Natural killer cell (primary cell): ENCODE results near the gene CDC42EP1. TPM values are rescaled to one million over a fixed set of nuclear protein-coding genes. Genes with fewer than 3 reads are reported as not detected.
"Not testable (repeated sequence)": the region's sequence is repeated elsewhere in the genome, so short reads cannot be mapped to it uniquely, and the experiment has no call there.

Source experiments
- ATAC-seq, 3 donors: fragments of 150-1000 bp in 2 of 3; fragments of 200-7000 bp in 1 of 3; cut with Tn5 transposase; 1 replicate in 1 of 3; 2 replicates in 2 of 3; pipeline ENCODE4 v1.10.0; 2021; ENCODE audit warnings: mild to moderate bottlenecking in 2 of 3, moderate library complexity in 2 of 3
- DNase-seq, 2 donors: peaks; one replicate each; pipeline versions ENCODE4 v3.0.0 to v3.0.0-alpha.2; 2013 to 2021; ENCODE audit warnings: mixed read lengths in 1 of 2
- H3K27ac ChIP-seq: one replicate; pipeline ENCODE4 v1.5.1; 2013; ENCODE audit warnings: mild to moderate bottlenecking, low read length
- H3K27me3 ChIP-seq: one replicate; pipeline ENCODE4 v1.6.1; 2013; ENCODE audit warnings: low read length; ENCODE audit not compliant: control insufficient read depth, insufficient read depth
- H3K36me3 ChIP-seq: one replicate; pipeline ENCODE4 v1.6.1; 2013; ENCODE audit warnings: low read length; ENCODE audit not compliant: control insufficient read depth, insufficient read depth
- H3K4me1 ChIP-seq: one replicate; pipeline ENCODE4 v1.6.1; 2013; ENCODE audit warnings: low read length; ENCODE audit not compliant: control insufficient read depth, insufficient read depth
- H3K4me3 ChIP-seq: one replicate; pipeline ENCODE4 v1.5.1; 2013; ENCODE audit warnings: low read length
- H3K9me3 ChIP-seq: one replicate; pipeline ENCODE4 v1.6.1; 2013; ENCODE audit warnings: low read length; ENCODE audit not compliant: control insufficient read depth, insufficient read depth
- H3K27ac Mint-ChIP-seq, 2 donors: one replicate each; pipeline ENCODE4 v1.8.0; 2022; ENCODE audit warnings: mild to moderate bottlenecking in 2 of 2, mixed read lengths in 2 of 2, moderate library complexity in 1 of 2
- H3K27me3 Mint-ChIP-seq, 2 donors: one replicate each; pipeline ENCODE4 v1.8.0; 2022; ENCODE audit warnings: low read depth in 2 of 2, mixed read lengths in 2 of 2
- H3K36me3 Mint-ChIP-seq: one replicate; pipeline ENCODE4 v1.8.0; 2022; ENCODE audit warnings: mixed read lengths
- H3K4me1 Mint-ChIP-seq, 2 donors: one replicate each; pipeline ENCODE4 v1.8.0; 2022; ENCODE audit warnings: mixed read lengths in 2 of 2
- H3K4me3 Mint-ChIP-seq: one replicate; pipeline ENCODE4 v1.8.0; 2022; ENCODE audit warnings: mild to moderate bottlenecking, moderate library complexity, mixed read lengths
- H3K9me3 Mint-ChIP-seq, 2 donors: one replicate each; pipeline ENCODE4 v1.8.0; 2022; ENCODE audit warnings: mixed read lengths in 2 of 2
- CTCF ChIP-seq: fragments of 200-600 bp; IDR thresholded peaks from one replicate; pipeline ENCODE4 v1.8.0; 2022; ENCODE audit warnings: antibody characterized with exemption
- WGBS: methylation state at CpG from one replicate; pipeline ENCODE4 v1.1.7; 2013; ENCODE audit warnings: missing lambda C conversion rate; ENCODE audit not compliant: insufficient coverage; 5-methylcytosine and 5-hydroxymethylcytosine counted together
- intact Hi-C: fragments of 100-400 bp; cut with micrococcal nuclease; formaldehyde crosslinking; loops from one replicate; pipeline ENCODE4 v1.14.2; 2022
- total RNA-seq, 4 donors: library from RNA; stranded (reverse); fragments of 120-200 nt in 1 of 4; gene quantifications; one replicate each; pipeline versions ENCODE4 v1.2.3 to v1.2.4, GENCODE V29; 2013 to 2022

CDC42EP1 gene
- total RNA-seq, 3 donors from 2014 or later (not counting 1 experiment from before 2014, with no cell fraction given): 0.27 to 0.78 TPM; not detected in 1

GRCh38 chr22:37546437-37547250 lies 13.6 kb upstream of the CDC42EP1 start:
- no peak for TF ChIP-seq CTCF
- no peaks in the 10 kb centered on the region for H3K9me3 Mint-ChIP-seq
- peaks cover 0 to 17% of the 10 kb centered on the region in 2 donors for H3K4me1 Mint-ChIP-seq
- H3K4me3 ChIP-seq: no peak overlapping the region
- H3K4me1 ChIP-seq: peaks cover 27% of the 10 kb centered on the region
- WGBS: 77% methylated on average over 21 of the region's 21 CpGs
- H3K27me3 Mint-ChIP-seq: peaks cover 0 to 19% of the 10 kb centered on the region in 2 donors
- H3K27me3 ChIP-seq: peaks cover 2% of the 10 kb centered on the region
- ATAC-seq (no peak), DNase-seq (no peak)
- no peaks in the 10 kb centered on the region for H3K9me3 ChIP-seq
- H3K27ac ChIP-seq: no peak overlapping the region
- intact Hi-C loops: no loop called here
- no peaks in the 10 kb centered on the region for H3K36me3 ChIP-seq
- no peak overlapping the region for H3K4me3 Mint-ChIP-seq
- H3K27ac Mint-ChIP-seq: no peak overlapping the region
- no peaks in the 10 kb centered on the region for H3K36me3 Mint-ChIP-seq

- peaks cover 0 to 17% of the 10 kb centered on the region in 2 donors for H3K4me1 Mint-ChIP-seq
- TF ChIP-seq CTCF: no peak
- WGBS: 88% methylated on average over 9 of the region's 9 CpGs
- intact Hi-C loops: no loop called here
- DNase-seq (no peak), ATAC-seq (no peak)
- Histone ChIP-seq H3K4me1 (peaks cover 20% of the 10 kb centered on the region), H3K4me3 (no peak overlapping the region), H3K9me3 (no peaks in the 10 kb centered on the region), H3K36me3 (no peaks in the 10 kb centered on the region), H3K27ac (no peak overlapping the region), H3K27me3 (peaks cover 2% of the 10 kb centered on the region)
- H3K36me3 Mint-ChIP-seq: no peaks in the 10 kb centered on the region
- H3K27me3 Mint-ChIP-seq: peaks cover 0 to 19% of the 10 kb centered on the region in 2 donors
- no peak overlapping the region for H3K27ac Mint-ChIP-seq
- H3K9me3 Mint-ChIP-seq: no peaks in the 10 kb centered on the region
- H3K4me3 Mint-ChIP-seq: no peak overlapping the region
Measured at GRCh38 chr22:37547251-37547741, 13.0 kb upstream of the CDC42EP1 start.

GRCh38 chr22:37549704-37550059 lies 10.6 kb upstream of the CDC42EP1 start:
- Histone ChIP-seq H3K4me3 (no peak overlapping the region), H3K36me3 (no peaks in the 10 kb centered on the region), H3K9me3 (no peaks in the 10 kb centered on the region), H3K4me1 (peaks cover 20% of the 10 kb centered on the region), H3K27me3 (peaks cover 2% of the 10 kb centered on the region), H3K27ac (no peak overlapping the region)
- intact Hi-C loops: no loop called here
- Mint-ChIP-seq H3K9me3 (no peaks in the 10 kb centered on the region), H3K27me3 (peaks cover 0 to 19% of the 10 kb centered on the region in 2 donors), H3K4me1 (peaks cover 0 to 17% of the 10 kb centered on the region in 2 donors), H3K36me3 (no peaks in the 10 kb centered on the region), H3K27ac (no peak overlapping the region), H3K4me3 (no peak overlapping the region)
- DNase-seq (no peak), ATAC-seq (no peak)
- WGBS: 80% methylated on average over 5 of the region's 5 CpGs
- no peak for TF ChIP-seq CTCF

GRCh38 chr22:37550921-37551320 lies 9.4 kb upstream of the CDC42EP1 start:
- H3K4me3 ChIP-seq, H3K9me3 Mint-ChIP-seq: not testable (repeated sequence)
- 93% methylated on average over 9 of the region's 9 CpGs for WGBS

More at GRCh38 chr22:37550921-37551320, 9.4 kb upstream of the CDC42EP1 start:
- H3K9me3 ChIP-seq, H3K36me3 ChIP-seq, DNase-seq, H3K27me3 ChIP-seq, H3K27ac Mint-ChIP-seq, H3K4me3 Mint-ChIP-seq, H3K4me1 ChIP-seq, H3K4me1 Mint-ChIP-seq, H3K36me3 Mint-ChIP-seq, ATAC-seq, intact Hi-C loops, H3K27ac ChIP-seq: not testable (repeated sequence)
- H3K27me3 Mint-ChIP-seq: peaks cover 0 to 19% of the 10 kb centered on the region in 2 donors
